HG03280 (cell line): ENCODE data around the gene PADI1.

Source experiments
- ATAC-seq: cut with Tn5 transposase; IDR thresholded peaks from one replicate; pipeline ENCODE4 v1.9.1; 2021; ENCODE audit warnings: mild to moderate bottlenecking, moderate library complexity; ENCODE audit not compliant: unreplicated experiment

The PADI1 gene

GRCh38 chr1:17196496-17197185, 8.3 kb upstream of the PADI1 start:
- no peak for ATAC-seq

GRCh38 chr1:17197696-17198095, 7.2 kb upstream of the PADI1 start:
- no peak for ATAC-seq

GRCh38 chr1:17198476-17199258, 6.3 kb upstream of the PADI1 start:
- no peak for ATAC-seq

GRCh38 chr1:17199267-17200044, 5.5 kb upstream of the PADI1 start:
- no peak for ATAC-seq

- ATAC-seq, result no peak
Measured at GRCh38 chr1:17200246-17200645, 4.7 kb upstream of the PADI1 start.

- ATAC-seq, result no peak
Measured at GRCh38 chr1:17200756-17201155, 4.2 kb upstream of the PADI1 start.

- ATAC-seq, result no peak
Measured at GRCh38 chr1:17201201-17202021, 3.5 kb upstream of the PADI1 start.

GRCh38 chr1:17205652-17206051, 724 bp downstream of the PADI1 start:
- ATAC-seq, result no peak

GRCh38 chr1:17206196-17206595, 1.3 kb downstream of the PADI1 start:
- ATAC-seq, result no peak

GRCh38 chr1:17207046-17207445, 2.1 kb downstream of the PADI1 start:
- ATAC-seq, result no peak

GRCh38 chr1:17207540-17207939, 2.6 kb downstream of the PADI1 start:
- ATAC-seq, result no peak

GRCh38 chr1:17207966-17208418, 3.1 kb downstream of the PADI1 start:
- ATAC-seq, result no peak

- no peak for ATAC-seq
Measured at GRCh38 chr1:17208546-17208945, 3.6 kb downstream of the PADI1 start.

- ATAC-seq, result no peak
Measured at GRCh38 chr1:17209430-17209829, 4.5 kb downstream of the PADI1 start.

GRCh38 chr1:17210176-17210575, 5.2 kb downstream of the PADI1 start:
- no peak for ATAC-seq

- no peak for ATAC-seq
Measured at GRCh38 chr1:17211377-17211776, 6.4 kb downstream of the PADI1 start.

GRCh38 chr1:17212009-17212408, 7.1 kb downstream of the PADI1 start:
- no peak for ATAC-seq

- ATAC-seq, result no peak
Measured at GRCh38 chr1:17212487-17213121, 7.7 kb downstream of the PADI1 start.

GRCh38 chr1:17213148-17213781, 8.3 kb downstream of the PADI1 start:
- ATAC-seq, result no peak

GRCh38 chr1:17213782-17214148, 8.8 kb downstream of the PADI1 start:
- ATAC-seq, result no peak
